NCI-H524 treated with DMSO at 0.1 percent for 48 hours (cell line): ENCODE results near the gene NPM1.

Experiments used
- DNase-seq: peaks from one replicate; lab custom pipeline; 2025; lab: John Stamatoyannopoulos, UW

Gene NPM1

DNA sequence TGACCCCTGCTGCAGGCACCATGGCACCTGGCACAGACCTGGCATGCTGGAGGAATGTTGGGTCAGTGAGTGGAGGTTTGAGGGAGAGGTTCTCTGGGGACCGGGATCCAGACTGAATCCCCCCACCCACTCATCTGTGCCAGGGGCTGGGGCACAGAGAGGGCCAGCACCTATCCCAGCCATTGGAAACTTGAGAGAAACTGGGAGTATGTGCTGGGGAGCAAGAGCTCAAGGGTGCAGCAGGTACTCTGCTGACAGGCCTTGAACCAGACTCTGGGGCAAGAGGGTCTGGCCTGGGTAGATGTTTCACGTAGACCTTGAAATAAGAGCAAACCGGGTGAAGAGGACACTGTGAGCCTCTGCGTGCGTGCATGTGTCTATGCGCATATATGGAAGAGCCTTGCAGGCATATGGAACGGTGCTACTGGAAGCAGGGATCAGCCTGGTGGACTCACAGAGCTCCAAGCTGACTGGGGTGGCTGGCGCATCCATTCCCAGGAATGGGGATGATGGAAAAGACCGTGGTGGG lies 40.6 kb downstream of the NPM1 start:
- DNase-seq, result no peak

DNA sequence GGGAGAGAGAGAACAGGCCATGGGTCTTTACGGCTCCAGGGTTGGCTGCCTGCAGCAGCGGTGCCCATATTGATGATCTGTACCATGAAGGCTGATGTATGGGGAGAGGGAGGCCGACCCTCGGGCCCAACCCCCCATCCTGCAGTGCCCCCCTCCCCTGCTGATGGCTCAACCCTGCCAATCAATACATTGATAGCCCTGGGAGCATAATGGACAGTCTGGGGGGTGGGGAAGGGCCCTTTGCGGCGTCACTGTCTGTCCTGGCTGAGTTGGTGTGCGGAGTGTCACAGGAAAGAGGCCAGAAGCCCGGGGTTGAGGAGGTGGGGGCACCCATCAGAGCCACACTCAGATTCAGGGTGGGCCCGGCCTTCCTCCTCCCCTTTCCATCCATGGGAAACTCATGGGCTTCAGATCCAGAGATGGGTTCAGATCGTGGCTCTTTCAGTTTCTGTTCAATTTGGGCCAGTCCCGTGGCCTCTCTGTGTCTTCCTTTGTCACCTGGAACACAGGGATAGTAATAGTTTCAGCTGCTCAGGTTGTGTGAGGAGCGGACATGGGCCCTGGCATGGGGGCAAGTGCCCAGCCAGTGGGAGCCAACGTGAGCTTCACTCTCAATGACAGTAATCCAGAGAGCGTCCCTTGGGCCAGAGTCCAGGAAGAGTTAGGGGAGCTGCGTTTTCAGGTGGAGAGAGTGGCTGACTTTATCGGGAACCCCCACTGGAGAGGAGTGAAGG lies 41.3 kb downstream of the NPM1 start:
- DNase-seq, result no peak

DNA sequence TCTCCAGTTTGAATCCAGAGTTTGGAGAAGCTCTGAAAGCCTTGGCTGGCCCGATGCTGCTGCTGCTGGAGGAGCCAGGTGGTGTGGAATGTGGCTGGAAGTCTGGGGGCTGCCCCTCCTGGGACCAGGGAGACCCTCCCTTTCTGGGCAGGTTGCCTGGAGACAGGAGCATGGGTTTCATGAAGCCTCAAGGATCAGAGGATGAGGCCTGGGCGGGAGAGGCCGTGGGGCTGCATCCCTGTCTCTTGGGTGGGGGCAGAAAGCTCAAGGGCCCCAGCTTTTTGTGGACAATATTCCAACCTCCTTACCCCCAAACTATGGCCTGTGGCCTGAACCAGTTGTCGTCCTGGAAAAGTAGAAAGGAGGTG lies 41.9 kb downstream of the NPM1 start:
- no peak for DNase-seq

DNA sequence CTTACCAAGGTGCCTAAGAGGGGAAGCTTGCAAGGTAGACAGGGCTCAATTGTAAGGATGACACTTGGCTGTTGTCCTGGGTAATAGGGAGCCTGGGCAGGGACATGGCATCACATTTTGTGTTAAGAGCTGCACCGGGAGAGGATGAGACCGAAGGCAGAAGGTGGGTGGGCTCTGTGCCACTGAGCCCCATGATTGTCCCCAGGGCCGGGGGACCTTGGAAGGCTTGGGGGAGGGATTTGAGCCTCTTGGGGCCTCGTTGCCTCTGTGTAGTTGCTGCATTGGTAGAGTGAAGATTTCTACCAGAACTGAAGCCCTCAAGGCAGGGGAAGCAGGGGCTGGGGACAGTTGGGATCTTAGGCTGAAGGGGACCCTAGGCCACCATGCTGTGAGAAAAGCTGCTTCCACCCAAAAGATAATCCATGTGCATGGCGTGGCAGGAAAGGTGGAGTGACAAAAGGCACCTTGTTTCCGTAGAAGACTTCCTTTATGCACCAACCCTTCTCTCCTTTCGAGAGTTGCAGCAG lies 43.7 kb downstream of the NPM1 start:
- no peak for DNase-seq

DNA sequence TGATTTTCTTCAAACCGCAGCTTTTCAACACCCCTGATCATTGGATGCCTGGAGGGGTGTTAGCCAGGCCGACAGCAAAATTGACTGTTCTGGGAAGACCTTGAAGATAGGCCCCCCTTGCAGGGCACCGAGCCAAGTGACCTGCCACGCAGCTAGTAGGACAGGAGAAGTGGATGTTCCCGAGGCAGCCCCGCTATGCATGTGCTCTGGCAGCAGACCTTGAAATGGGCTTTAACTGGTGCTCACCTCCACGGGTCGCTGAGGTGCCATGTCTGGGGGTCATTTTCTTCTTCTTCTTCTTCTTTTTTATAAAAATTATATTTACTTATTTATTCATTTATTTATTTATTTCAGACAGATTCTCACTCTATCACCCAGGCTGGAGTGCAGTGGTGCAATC lies 44.4 kb downstream of the NPM1 start:
- no peak for DNase-seq

DNA sequence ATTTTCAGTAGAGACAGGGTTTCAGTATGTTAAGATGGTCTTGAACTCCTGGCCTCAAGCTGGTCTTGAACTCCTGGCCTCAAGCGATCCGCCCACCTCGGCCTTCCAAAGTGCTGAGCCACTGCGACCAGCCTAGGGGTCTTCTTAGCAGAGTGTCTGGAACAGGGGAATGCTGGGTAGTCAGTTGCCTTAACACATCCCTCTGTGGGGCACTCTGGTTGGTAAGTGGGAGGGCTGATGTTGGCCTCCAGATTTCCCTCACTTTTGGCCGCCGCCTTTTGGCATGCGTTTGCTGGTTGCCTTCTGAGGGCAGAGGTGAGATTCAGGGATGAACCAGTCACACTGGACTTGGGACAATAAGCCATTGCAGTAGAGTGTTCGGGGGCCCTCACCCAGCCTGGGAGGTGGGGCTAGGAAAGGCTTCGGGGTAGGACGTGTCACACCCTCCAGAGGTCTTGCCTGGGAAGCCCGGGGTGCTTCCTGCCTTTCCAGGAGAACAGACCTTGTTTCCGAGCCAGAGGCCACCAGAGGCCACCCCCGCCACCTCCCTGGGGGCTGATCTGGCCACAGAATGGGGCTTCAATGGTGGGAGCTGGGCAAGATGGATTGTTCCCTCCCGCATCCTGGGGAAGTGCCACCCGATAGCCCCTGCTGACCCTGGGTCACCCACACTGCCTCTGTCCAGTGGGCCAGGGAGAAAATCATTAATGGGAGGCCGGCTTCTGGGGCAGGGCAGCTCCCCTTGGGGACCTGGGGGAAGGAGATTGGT lies 45.1 kb downstream of the NPM1 start:
- no peak for DNase-seq

DNA sequence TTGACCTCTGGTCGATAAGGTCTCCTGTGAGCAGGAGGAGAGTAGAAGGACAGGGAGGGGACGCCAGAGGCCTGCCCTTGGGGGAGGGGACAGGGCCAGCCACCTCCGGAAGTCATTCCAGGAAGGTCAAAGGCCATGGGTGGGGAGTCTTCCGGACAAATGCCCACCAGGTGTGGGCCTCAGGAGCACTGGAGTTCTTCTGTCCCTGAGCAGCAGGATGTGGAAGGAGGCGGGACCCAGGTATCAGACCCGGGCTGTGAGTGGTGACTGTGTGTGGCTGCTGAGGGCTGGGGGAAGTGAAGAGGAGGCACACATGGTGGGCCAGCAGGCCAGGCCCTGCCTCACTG lies 45.7 kb downstream of the NPM1 start:
- no peak for DNase-seq

DNA sequence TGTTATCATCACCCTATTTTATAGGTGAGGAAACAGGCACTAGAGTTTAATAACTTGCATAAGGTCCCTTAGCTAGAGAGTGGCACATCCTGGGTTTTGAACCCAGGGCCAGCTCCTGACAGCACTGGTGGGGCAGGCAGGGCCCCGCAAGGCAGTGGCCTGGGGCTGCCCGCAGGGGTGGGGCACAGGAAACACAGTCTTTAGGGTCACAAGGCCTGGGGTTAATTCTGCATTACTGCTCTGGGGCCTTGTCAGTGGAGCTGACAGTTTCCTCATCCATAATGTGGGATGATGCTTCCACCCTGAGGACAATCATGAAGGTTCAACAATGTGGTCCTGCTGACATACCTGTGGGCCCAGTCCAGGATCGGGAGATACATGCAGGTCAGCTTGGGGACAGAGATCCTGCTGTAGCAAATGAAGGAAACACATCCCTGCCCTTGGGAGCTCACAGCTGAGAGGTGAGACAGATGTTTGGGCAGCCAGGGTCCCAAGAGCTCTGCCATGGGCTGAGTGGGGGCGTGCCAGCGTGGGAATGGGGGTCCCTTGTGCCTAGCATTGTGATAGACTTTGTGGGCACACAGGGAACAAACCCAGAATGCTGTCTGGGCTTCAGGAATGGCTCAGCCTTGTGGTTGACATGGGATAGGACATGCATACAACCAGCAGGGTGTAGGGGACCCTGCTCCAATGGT lies 46.5 kb downstream of the NPM1 start:
- no peak for DNase-seq

DNA sequence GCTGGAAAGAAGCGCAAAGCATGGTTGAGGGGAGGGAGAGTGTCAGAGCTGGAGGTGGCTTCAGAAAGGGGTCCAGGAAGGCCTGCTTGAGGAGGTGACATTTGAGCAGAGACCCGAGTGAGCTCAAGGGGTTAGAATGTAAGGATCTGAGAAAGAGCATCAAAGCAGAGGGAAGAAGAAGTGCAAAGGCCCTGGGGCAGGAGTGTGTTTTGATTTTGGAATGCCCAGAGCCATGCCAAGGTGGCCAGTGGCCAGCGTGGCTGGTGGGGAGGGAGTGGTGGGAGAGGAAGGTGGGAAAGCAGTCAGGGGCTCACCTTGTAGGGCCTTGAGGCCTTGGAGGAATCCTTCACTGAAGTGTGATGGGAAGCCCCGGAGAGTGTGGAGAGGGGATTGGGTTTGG lies 47.2 kb downstream of the NPM1 start:
- DNase-seq, result no peak

DNA sequence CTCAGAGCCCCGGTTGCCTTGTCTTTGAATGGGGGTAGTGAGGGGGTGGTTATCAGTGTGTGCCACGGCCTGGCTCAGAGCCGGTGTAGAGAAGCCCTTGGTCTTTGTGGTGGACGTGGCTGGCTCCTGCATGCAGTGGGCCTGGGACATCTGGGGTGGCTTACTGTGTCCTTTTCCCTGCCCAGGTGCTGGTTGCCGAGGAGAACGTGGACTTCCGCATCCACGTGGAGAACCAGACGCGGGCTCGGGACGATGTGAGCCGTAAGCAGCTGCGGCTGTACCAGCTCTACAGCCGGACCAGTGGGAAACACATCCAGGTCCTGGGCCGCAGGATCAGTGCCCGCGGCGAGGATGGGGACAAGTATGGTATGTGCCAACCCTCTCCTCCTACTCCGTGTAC lies 48.3 kb downstream of the NPM1 start:
- no peak for DNase-seq

DNA sequence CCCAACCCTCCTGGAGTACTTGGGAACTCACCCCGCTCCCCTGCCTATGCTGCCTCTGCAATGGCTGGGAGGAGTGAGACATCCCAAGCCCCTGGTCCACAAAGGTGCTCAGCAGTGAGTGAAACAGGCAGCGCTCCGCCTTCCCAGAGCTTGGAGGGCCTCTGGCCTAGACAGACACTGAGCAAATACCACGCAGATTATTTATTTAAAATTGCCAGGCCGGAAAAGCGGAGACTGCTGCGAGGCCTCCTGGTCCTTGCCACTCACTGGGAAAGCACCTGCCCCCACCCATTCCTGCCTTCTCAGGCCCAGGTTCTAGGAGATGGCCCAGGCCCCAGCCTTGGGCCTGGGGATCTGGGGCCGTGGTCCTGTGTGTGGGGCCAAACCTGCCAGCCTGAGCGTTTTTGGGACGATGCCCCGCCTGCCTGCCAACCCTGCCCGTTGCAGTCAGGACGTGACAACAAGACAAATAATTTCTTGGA lies 49.2 kb downstream of the NPM1 start:
- DNase-seq, result no peak

DNA sequence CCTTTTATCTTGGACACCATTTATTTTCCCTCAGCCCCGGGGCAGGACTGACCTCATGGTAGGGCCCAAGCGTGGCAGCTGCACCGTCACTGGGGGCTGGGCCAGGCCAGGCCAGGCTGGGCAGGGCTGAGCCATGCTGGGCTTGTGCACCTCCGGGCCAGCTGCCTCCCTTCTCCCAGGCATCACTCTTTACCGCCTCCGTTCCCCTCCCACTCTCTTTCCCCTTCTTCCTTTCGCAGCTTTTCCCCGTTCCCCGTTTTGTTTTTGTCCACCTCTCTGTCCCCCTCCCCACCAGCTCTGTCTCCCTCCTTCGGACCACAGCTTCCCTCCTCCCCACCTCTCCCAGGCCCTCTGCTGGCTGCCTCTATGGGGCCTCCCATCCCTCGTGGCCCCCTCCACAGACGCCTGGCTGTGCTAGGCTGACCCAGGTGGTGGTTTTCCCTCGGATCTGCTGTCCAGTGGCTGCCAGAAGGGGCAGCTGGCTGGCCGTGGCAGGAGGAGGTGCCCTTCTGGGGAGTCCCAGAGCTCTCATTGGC lies 49.7 kb downstream of the NPM1 start:
- DNase-seq, result no peak

DNA sequence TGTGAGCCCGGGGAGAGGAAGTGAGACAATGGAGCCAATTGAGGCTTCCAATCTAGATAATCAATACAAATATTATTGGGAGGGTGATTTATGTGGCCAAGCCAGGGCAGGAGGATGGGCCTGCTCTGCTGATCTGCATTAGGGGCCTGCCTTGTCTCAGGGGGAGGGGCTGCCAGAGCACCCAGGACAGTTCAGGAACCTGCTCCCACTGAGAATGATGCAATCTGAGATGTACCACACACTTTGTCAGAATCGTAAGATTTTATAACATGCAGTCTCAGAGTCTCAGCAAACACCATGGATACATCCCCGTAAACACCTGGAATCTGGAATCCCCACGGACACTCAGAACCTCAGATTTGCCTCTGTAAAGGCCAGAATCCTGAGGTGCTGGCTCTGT lies 51.1 kb downstream of the NPM1 start:
- no peak for DNase-seq

DNA sequence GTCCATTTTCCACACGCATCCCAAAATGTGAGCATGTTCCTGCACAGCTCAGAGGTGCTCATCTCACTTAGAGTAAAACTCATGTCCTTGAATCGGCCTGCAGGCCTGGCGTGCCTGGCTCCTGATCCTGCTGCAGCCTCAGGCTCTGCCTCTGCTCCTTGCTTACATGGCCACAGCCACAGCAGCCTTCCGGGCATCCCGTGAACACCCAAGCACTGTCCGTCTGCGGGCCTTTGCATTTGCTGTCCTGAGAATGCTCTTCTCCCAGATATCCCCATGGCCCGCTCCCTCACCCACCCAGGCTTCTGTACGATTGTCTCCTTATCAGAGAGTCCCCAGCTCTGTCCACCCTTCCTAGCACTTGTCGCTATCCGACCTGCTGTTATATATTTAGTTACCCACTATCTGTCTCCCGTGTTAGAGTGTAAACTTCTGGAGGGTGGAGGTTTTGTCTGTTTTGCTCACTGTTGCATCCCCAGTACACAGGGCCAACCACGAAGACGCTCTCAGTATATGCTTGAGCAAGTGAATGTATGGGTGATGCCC lies 53.7 kb downstream of the NPM1 start:
- no peak for DNase-seq

DNA sequence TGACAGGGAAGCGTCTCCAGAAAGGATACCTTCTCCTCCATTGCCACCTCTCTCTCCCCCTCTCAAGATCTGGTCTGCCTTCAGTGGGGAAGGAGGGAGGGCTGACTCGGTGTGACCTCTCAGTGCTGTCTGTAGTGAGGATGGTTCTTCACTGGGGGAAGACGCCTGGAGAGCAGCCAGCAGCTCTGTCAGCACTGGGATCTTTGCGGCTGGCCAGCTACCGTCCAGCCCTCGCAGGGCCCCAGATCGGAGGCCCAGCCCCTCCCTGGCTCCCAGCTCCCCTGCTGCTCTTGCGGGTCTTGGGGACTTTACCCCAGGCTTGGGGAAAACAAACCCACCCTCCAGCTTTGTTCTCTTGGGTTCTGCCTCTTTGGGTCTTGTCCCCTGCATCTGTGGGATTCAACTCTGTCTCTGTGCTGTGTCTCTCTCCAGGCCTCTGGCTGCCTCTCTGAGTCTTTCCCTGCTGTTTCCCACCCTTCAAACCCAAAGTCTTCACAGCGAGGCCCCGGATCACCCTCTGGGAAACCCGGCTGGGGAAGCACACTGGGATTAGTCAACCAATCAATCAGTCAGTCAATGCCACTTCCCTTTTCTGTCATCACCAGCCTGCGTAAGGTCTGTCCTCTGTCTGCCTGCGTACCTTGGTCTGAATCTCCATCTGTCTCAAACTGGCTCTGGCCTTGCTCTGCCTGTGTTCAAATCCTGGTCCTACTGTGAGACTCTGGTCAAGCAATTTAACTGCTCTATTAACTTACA lies 54.8 kb downstream of the NPM1 start:
- DNase-seq, result no peak

DNA sequence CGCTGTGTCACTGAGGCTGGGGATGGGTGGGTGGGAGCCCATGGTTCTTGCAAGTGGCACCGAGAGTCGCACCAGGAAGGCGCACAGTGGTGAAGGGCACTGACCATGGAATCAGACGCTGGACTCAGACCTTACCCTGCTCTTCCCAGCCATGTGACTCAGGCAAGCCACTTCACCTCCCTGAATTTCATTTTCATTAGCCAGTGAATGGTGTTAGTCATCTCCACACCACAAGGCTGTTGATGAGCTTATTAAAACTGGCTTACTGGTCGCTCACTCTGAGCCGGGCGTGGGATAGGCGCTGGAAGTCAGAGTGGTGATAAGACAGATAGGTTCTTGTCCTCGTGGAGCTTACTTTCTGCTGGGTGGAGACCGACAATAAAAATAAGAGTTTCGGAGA lies 56.9 kb downstream of the NPM1 start:
- DNase-seq, result no peak

DNA sequence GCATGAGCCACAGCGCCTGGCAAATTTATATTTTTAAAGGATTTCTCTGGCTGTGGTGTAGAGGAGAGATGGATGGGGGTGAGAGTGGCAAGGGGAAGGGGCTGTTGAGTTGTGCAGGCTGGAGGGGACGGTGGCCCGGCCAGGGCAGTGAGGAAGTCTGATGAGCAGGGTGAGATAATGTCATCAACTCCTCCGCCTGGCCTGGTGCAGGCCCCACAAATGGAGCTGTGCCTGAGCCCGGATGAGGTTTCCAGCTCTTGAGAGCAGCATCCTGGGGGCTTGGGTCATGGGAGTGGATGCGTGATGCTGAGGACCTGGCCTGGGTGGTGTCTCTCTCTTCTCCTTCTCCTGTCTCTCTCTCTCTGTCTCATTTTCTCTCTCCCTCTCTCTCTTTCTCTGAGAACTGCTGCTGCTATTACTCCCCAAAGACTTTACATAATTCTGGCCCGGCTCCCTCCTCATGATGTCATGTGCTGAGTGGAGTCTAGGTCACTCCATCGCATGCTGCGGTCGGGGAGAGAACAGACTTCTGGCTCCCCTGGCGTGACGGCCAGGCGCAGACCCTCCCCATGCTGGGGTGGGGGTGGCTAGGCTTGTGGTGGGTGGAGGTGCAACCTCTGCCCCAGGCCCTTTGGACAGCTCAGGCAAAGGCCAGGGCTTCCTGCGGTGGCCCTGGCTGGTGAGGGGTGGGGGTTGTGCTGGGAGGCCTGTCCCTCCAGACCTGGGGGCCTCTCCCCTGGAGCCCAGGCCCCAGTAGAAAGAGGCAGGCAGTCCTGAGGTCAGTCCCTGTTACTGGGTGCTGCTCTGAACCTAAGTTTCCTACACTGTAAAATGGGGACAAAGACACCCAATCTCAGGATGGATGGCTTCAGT lies 58.2 kb downstream of the NPM1 start:
- DNase-seq, result no peak

DNA sequence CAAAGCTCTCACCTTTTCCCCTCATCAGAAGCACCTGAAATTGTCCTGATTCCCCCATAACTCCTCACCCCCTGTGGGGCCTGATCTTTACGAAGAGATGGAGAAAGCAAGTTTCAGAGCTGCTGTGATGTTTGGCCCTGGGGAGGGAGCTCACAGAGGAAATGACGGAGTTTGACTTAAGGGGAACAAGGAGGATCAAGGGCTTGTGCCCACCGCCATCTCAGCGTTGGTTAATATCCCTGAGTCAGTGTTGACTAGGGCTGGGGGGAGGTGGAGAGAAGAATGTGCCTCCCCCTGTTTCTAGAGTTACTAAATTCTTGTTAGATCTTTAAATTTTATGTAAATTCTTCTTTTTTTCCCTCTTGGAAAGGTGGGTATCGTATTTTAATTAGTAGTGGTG lies 59.6 kb downstream of the NPM1 start:
- DNase-seq, result no peak

DNA sequence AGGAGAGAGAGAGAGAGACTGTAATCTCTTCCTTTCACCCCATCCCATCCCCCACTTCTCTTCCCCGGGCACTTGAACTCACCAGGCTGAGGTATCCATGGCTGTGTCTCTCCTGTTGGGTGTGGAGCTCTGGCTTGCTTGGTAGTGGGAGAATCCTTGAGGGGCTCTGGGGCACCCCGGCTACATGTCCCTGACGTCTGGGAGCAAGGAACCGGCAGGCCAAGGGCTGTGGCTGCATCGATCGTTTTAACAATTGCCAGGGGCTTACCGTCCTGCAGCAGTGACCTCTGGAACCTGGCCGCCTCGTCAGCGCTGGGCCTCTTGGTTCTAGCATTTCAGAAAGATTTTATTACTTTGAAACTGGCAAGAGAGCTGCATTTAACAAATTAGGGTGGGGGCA lies 61.8 kb downstream of the NPM1 start:
- DNase-seq, result no peak
